ENCODE results near the gene IFI27L1. TPM values are rescaled to one million over a fixed set of nuclear protein-coding genes. Genes with fewer than 3 reads are reported as not detected.

The IFI27L1 gene
- total RNA-seq, 1 experiment from 2014 or later: 27.6 TPM

DNA sequence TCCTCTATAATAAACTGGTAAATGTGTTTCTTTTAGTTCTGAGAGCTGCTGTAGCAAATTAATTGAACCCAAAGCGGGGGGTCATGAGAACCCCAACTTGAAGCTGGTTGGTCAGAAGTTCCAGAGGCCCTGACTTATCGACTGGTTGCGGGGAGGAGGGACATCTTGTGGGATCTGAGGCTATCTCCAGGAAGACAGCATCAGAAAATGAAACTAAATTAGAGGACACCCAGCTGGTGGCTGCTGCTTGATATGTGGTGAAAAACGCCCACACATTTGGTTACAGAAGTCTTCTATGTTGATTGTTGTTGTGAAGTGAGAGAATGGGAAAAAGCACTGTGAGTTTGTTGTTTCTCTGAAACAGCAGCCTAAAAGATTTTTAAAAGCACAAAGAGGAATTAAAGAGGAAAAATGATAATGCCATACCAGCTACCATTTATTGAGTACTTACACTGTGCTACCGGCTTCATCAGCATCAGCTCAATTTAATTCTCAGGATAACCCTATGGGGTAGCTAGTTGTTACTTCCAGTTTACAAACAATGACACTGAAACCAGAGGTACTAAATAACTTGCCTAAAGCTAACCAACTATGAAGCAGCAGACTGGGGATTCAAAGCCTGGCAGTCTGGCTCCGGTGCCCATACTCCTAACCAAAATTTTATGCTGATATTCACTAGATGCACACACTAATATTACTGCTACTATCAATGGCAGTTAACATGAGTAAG is 24.4 kb upstream of the IFI27L1 start:
- ATAC-seq (no peak), DNase-seq (ENCODE audit: low spot score) (no peak)
- Mint-ChIP-seq H3K27me3 (ENCODE audit: low read depth) (no peaks in the 10 kb centered on the region), H3K36me3 (peaks cover 90% of the 10 kb centered on the region), H3K9me3 (no peaks in the 10 kb centered on the region), H3K4me1 (peaks cover 11% of the 10 kb centered on the region), H3K27ac (no peak overlapping the region), H3K4me3 (no peak overlapping the region)
- ChIA-PET CTCF (interaction anchor here (1.1 kb wide), 1 partner anchor 80 kb away, joined by 3 read pairs; no protein-coding TSS in a partner anchor), POLR2A (no interaction called here)
- TF ChIP-seq FOXJ3 (CRISPR knock-in tag; IDR thresholded peaks at IDR 0.05; ENCODE audit: borderline replicate concordance) (no peak), ESRRA (CRISPR knock-in tag; IDR thresholded peaks at IDR 0.05; ENCODE audit: borderline replicate concordance) (no peak), ZBTB21 (CRISPR knock-in tag; IDR thresholded peaks at IDR 0.05; ENCODE audit: borderline replicate concordance) (no peak), SMAD4 (CRISPR knock-in tag; IDR thresholded peaks at IDR 0.05) (no peak), ZNF396 (CRISPR knock-in tag; IDR thresholded peaks at IDR 0.05; ENCODE audit: borderline replicate concordance) (no peak), CREM (CRISPR knock-in tag; IDR thresholded peaks at IDR 0.05) (no peak), TP53 (CRISPR knock-in tag; IDR thresholded peaks at IDR 0.05) (no peak)
- TF ChIP-seq, protein P1, sequence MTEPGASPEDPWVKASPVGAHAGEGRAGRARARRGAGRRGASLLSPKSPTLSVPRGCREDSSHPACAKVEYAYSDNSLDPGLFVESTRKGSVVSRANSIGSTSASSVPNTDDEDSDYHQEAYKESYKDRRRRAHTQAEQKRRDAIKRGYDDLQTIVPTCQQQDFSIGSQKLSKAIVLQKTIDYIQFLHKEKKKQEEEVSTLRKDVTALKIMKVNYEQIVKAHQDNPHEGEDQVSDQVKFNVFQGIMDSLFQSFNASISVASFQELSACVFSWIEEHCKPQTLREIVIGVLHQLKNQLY (CRISPR knock-in tag; IDR thresholded peaks at IDR 0.05): no peak
- TF ChIP-seq, protein P2, sequence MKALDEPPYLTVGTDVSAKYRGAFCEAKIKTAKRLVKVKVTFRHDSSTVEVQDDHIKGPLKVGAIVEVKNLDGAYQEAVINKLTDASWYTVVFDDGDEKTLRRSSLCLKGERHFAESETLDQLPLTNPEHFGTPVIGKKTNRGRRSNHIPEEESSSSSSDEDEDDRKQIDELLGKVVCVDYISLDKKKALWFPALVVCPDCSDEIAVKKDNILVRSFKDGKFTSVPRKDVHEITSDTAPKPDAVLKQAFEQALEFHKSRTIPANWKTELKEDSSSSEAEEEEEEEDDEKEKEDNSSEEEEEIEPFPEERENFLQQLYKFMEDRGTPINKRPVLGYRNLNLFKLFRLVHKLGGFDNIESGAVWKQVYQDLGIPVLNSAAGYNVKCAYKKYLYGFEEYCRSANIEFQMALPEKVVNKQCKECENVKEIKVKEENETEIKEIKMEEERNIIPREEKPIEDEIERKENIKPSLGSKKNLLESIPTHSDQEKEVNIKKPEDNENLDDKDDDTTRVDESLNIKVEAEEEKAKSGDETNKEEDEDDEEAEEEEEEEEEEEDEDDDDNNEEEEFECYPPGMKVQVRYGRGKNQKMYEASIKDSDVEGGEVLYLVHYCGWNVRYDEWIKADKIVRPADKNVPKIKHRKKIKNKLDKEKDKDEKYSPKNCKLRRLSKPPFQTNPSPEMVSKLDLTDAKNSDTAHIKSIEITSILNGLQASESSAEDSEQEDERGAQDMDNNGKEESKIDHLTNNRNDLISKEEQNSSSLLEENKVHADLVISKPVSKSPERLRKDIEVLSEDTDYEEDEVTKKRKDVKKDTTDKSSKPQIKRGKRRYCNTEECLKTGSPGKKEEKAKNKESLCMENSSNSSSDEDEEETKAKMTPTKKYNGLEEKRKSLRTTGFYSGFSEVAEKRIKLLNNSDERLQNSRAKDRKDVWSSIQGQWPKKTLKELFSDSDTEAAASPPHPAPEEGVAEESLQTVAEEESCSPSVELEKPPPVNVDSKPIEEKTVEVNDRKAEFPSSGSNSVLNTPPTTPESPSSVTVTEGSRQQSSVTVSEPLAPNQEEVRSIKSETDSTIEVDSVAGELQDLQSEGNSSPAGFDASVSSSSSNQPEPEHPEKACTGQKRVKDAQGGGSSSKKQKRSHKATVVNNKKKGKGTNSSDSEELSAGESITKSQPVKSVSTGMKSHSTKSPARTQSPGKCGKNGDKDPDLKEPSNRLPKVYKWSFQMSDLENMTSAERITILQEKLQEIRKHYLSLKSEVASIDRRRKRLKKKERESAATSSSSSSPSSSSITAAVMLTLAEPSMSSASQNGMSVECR (CRISPR knock-in tag; IDR thresholded peaks at IDR 0.05; ENCODE audit: borderline replicate concordance): no peak
- TF ChIP-seq, protein P3, sequence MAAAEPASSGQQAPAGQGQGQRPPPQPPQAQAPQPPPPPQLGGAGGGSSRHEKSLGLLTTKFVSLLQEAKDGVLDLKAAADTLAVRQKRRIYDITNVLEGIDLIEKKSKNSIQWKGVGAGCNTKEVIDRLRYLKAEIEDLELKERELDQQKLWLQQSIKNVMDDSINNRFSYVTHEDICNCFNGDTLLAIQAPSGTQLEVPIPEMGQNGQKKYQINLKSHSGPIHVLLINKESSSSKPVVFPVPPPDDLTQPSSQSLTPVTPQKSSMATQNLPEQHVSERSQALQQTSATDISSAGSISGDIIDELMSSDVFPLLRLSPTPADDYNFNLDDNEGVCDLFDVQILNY (CRISPR knock-in tag; IDR thresholded peaks at IDR 0.05): no peak
- TF ChIP-seq, protein P4, sequence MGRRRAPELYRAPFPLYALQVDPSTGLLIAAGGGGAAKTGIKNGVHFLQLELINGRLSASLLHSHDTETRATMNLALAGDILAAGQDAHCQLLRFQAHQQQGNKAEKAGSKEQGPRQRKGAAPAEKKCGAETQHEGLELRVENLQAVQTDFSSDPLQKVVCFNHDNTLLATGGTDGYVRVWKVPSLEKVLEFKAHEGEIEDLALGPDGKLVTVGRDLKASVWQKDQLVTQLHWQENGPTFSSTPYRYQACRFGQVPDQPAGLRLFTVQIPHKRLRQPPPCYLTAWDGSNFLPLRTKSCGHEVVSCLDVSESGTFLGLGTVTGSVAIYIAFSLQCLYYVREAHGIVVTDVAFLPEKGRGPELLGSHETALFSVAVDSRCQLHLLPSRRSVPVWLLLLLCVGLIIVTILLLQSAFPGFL (CRISPR knock-in tag; IDR thresholded peaks at IDR 0.05; ENCODE audit: borderline replicate concordance): no peak
- TF ChIP-seq, protein P5, sequence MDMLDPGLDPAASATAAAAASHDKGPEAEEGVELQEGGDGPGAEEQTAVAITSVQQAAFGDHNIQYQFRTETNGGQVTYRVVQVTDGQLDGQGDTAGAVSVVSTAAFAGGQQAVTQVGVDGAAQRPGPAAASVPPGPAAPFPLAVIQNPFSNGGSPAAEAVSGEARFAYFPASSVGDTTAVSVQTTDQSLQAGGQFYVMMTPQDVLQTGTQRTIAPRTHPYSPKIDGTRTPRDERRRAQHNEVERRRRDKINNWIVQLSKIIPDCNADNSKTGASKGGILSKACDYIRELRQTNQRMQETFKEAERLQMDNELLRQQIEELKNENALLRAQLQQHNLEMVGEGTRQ (CRISPR knock-in tag; IDR thresholded peaks at IDR 0.05): no peak
- TF ChIP-seq, protein P6, sequence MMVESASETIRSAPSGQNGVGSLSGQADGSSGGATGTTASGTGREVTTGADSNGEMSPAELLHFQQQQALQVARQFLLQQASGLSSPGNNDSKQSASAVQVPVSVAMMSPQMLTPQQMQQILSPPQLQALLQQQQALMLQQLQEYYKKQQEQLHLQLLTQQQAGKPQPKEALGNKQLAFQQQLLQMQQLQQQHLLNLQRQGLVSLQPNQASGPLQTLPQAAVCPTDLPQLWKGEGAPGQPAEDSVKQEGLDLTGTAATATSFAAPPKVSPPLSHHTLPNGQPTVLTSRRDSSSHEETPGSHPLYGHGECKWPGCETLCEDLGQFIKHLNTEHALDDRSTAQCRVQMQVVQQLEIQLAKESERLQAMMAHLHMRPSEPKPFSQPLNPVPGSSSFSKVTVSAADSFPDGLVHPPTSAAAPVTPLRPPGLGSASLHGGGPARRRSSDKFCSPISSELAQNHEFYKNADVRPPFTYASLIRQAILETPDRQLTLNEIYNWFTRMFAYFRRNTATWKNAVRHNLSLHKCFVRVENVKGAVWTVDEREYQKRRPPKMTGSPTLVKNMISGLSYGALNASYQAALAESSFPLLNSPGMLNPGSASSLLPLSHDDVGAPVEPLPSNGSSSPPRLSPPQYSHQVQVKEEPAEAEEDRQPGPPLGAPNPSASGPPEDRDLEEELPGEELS (CRISPR knock-in tag; IDR thresholded peaks at IDR 0.05): no peak

Measured in WTC11 (cell line).